GM12892 (cell line): ENCODE measurements around the gene DNPEP.
"Not testable (repeated sequence)": the region's sequence is repeated elsewhere in the genome, so short reads cannot be mapped to it uniquely, and the experiment has no call there.

Experiments used
- DNase-seq: peaks from one replicate; pipeline ENCODE4 v3.0.0; 2011; ENCODE audit not compliant: insufficient read length
- FAIRE-seq: peaks from 2 replicates; lab custom pipeline; 2011; peaks lifted over from hg19 to GRCh38; lab: Jason Lieb, UNC
- POLR2A ChIP-seq: IDR thresholded peaks from 2 replicates; pipeline ENCODE4 v1.6.1; 2011; ENCODE audit warnings: low read depth, low read length, control low read depth
- POLR2AphosphoS5 ChIP-seq: IDR thresholded peaks from 2 replicates; pipeline ENCODE4 v1.6.1; 2011; ENCODE audit warnings: low read depth, low read length, control low read depth
- TAF1 ChIP-seq: IDR thresholded peaks from 2 replicates; pipeline ENCODE4 v1.6.1; 2011; ENCODE audit warnings: low read depth, mild to moderate bottlenecking, control low read depth, low read length, borderline replicate concordance

DNPEP gene

GRCh38 chr2:219395609-219396008, 7.9 kb upstream of the DNPEP start:
- no peak for TF ChIP-seq POLR2A
- no peak for TF ChIP-seq POLR2AphosphoS5
- TF ChIP-seq TAF1: no peak

GRCh38 chr2:219395056-219395455, 7.3 kb upstream of the DNPEP start:
- not testable (repeated sequence) for DNase-seq, FAIRE-seq

More at GRCh38 chr2:219395609-219396008, 7.9 kb upstream of the DNPEP start:
- no peak for DNase-seq
- no peak for FAIRE-seq

GRCh38 chr2:219392754-219393153, 5.0 kb upstream of the DNPEP start:
- DNase-seq (no peak), FAIRE-seq (no peak)
- TF ChIP-seq POLR2AphosphoS5 (no peak), TAF1 (no peak), POLR2A (no peak)

GRCh38 chr2:219388907-219389156, 1.1 kb upstream of the DNPEP start:
- FAIRE-seq (no peak), DNase-seq (no peak)
- TF ChIP-seq TAF1 (no peak), POLR2AphosphoS5 (no peak), POLR2A (no peak)

GRCh38 chr2:219388121-219388906, 602 bp upstream of the DNPEP start:
- TF ChIP-seq TAF1 (no peak), POLR2AphosphoS5 (no peak), POLR2A (no peak)
- DNase-seq: peak; percentile 89
- FAIRE-seq: peak; percentile 100

- TF ChIP-seq TAF1 (no peak), POLR2A (no peak), POLR2AphosphoS5 (no peak)
- peak; percentile 24 for FAIRE-seq
Measured at GRCh38 chr2:219386532-219387280, 1.0 kb downstream of the DNPEP start.

GRCh38 chr2:219385958-219386520, 1.7 kb downstream of the DNPEP start:
- FAIRE-seq (no peak), DNase-seq (no peak)
- no peak for TF ChIP-seq POLR2AphosphoS5
- no peak for TF ChIP-seq POLR2A
- TF ChIP-seq TAF1: no peak

More at GRCh38 chr2:219386532-219387280, 1.0 kb downstream of the DNPEP start:
- no peak for DNase-seq

GRCh38 chr2:219384859-219385258, 2.9 kb downstream of the DNPEP start:
- FAIRE-seq (no peak), DNase-seq (no peak)
- TF ChIP-seq POLR2A: no peak
- TF ChIP-seq TAF1: no peak
- no peak for TF ChIP-seq POLR2AphosphoS5

- DNase-seq (no peak), FAIRE-seq (no peak)
- no peak for TF ChIP-seq POLR2AphosphoS5
- TF ChIP-seq POLR2A: no peak
- no peak for TF ChIP-seq TAF1
Measured at GRCh38 chr2:219384083-219384713, 3.5 kb downstream of the DNPEP start.

- no peak for TF ChIP-seq TAF1
- TF ChIP-seq POLR2A: no peak
- TF ChIP-seq POLR2AphosphoS5: no peak
- no peak for FAIRE-seq
- no peak for DNase-seq
Measured at GRCh38 chr2:219381448-219381847, 6.3 kb downstream of the DNPEP start.

GRCh38 chr2:219380926-219381325, 6.8 kb downstream of the DNPEP start:
- TF ChIP-seq POLR2A (no peak), POLR2AphosphoS5 (no peak), TAF1 (no peak)
- FAIRE-seq: no peak

More at GRCh38 chr2:219380926-219381325, 6.8 kb downstream of the DNPEP start:
- DNase-seq: no peak
